ENCODE results near the gene KMT2A.
"Not testable (repeated sequence)": the region's sequence is repeated elsewhere in the genome, so short reads cannot be mapped to it uniquely, and the experiment has no call there.

Gene KMT2A

GRCh38 chr11:118435893-118436624 is at the start of gene KMT2A:
TSS of gene KMT2A (plus strand) at chr11:118436492. CDS start at chr11:118436513, 21 bp downstream.
- H3K27ac Mint-ChIP-seq: peak within 1 kb of the TSS; percentile 92
- DNase-seq (peak; percentile 97), ATAC-seq (peak; percentile 53)
- H3K4me1 Mint-ChIP-seq: peaks cover 39% of the 10 kb centered on the region
- H3K27me3 Mint-ChIP-seq: no peaks in the 10 kb centered on the region
- H3K4me3 Mint-ChIP-seq: peak within 1 kb of the TSS; percentile 94
- no peaks in the 10 kb centered on the region for H3K9me3 Mint-ChIP-seq
- H3K36me3 Mint-ChIP-seq (ENCODE audit: low read depth): peaks cover 1% of the 10 kb centered on the region

GRCh38 chr11:118396097-118396501 is 40.2 kb upstream of the KMT2A start:
- Mint-ChIP-seq H3K4me3 (no peak overlapping the region), H3K27ac (peak overlapping the region; percentile 73), H3K9me3 (no peaks in the 10 kb centered on the region), H3K27me3 (no peaks in the 10 kb centered on the region), H3K4me1 (peaks cover 43% of the 10 kb centered on the region), H3K36me3 (ENCODE audit: low read depth) (peaks cover 34% of the 10 kb centered on the region)
- ATAC-seq: no peak
- DNase-seq: no peak

GRCh38 chr11:118397448-118397847 is 38.8 kb upstream of the KMT2A start:
- H3K36me3 Mint-ChIP-seq (ENCODE audit: low read depth): peaks cover 36% of the 10 kb centered on the region
- no peak overlapping the region for H3K4me3 Mint-ChIP-seq
- peak overlapping the region; percentile 37 for H3K27ac Mint-ChIP-seq
- H3K27me3 Mint-ChIP-seq: no peaks in the 10 kb centered on the region
- DNase-seq (no peak), ATAC-seq (no peak)
- peaks cover 53% of the 10 kb centered on the region for H3K4me1 Mint-ChIP-seq
- H3K9me3 Mint-ChIP-seq: no peaks in the 10 kb centered on the region

- ATAC-seq (peak; percentile 83), DNase-seq (peak; percentile 12)
- Mint-ChIP-seq H3K27ac (peak overlapping the region; percentile 97), H3K4me3 (peak overlapping the region; percentile 95), H3K36me3 (ENCODE audit: low read depth) (peaks cover 33% of the 10 kb centered on the region), H3K27me3 (no peaks in the 10 kb centered on the region), H3K4me1 (peaks cover 67% of the 10 kb centered on the region), H3K9me3 (no peaks in the 10 kb centered on the region)
Observed at GRCh38 chr11:118398791-118399559, 37.3 kb upstream of the KMT2A start.

- Mint-ChIP-seq H3K27ac (peak within 1 kb of the TSS; percentile 97), H3K4me1 (peaks cover 66% of the 10 kb centered on the region), H3K9me3 (no peaks in the 10 kb centered on the region), H3K27me3 (no peaks in the 10 kb centered on the region), H3K4me3 (peak within 1 kb of the TSS; percentile 95), H3K36me3 (ENCODE audit: low read depth) (peaks cover 32% of the 10 kb centered on the region)
- DNase-seq (peak; percentile 94), ATAC-seq (peak; percentile 70)
Observed at GRCh38 chr11:118401151-118401879, 35.0 kb upstream of the KMT2A start, which contains the start of gene ATP5MG. TSS of gene ATP5MG (plus strand) at chr11:118401606. CDS start at chr11:118401666, 60 bp downstream.

GRCh38 chr11:118401880-118402590 is 34.3 kb upstream of the KMT2A start:
- Mint-ChIP-seq H3K4me1 (peaks cover 67% of the 10 kb centered on the region), H3K27ac (peak overlapping the region; percentile 97), H3K9me3 (no peaks in the 10 kb centered on the region), H3K4me3 (peak overlapping the region; percentile 95), H3K27me3 (no peaks in the 10 kb centered on the region), H3K36me3 (ENCODE audit: low read depth) (peaks cover 39% of the 10 kb centered on the region)
- no peak for ATAC-seq
- no peak for DNase-seq

GRCh38 chr11:118402594-118402993 is 33.7 kb upstream of the KMT2A start:
- not testable (repeated sequence) for H3K9me3 Mint-ChIP-seq, H3K27me3 Mint-ChIP-seq, ATAC-seq, DNase-seq
- Mint-ChIP-seq H3K4me3 (peak overlapping the region; percentile 95), H3K36me3 (ENCODE audit: low read depth) (peaks cover 44% of the 10 kb centered on the region), H3K27ac (peak overlapping the region; percentile 97), H3K4me1 (peaks cover 66% of the 10 kb centered on the region)

- no peak for ATAC-seq
- no peak for DNase-seq
- peaks cover 41% of the 10 kb centered on the region for H3K4me1 Mint-ChIP-seq
- H3K4me3 Mint-ChIP-seq: no peak overlapping the region
- H3K36me3 Mint-ChIP-seq (ENCODE audit: low read depth): peaks cover 55% of the 10 kb centered on the region
- no peaks in the 10 kb centered on the region for H3K9me3 Mint-ChIP-seq
- peak overlapping the region; percentile 58 for H3K27ac Mint-ChIP-seq
- no peaks in the 10 kb centered on the region for H3K27me3 Mint-ChIP-seq
Observed at GRCh38 chr11:118406599-118407166, 29.6 kb upstream of the KMT2A start.

GRCh38 chr11:118410055-118410745 is 26.1 kb upstream of the KMT2A start:
- no peaks in the 10 kb centered on the region for H3K9me3 Mint-ChIP-seq
- H3K36me3 Mint-ChIP-seq (ENCODE audit: low read depth): peaks cover 42% of the 10 kb centered on the region
- H3K4me3 Mint-ChIP-seq: no peak overlapping the region
- no peaks in the 10 kb centered on the region for H3K27me3 Mint-ChIP-seq
- no peak overlapping the region for H3K27ac Mint-ChIP-seq
- DNase-seq (no peak), ATAC-seq (no peak)
- peaks cover 13% of the 10 kb centered on the region for H3K4me1 Mint-ChIP-seq

- DNase-seq: no peak
- ATAC-seq: no peak
- Mint-ChIP-seq H3K27ac (peak overlapping the region; percentile 1), H3K4me3 (no peak overlapping the region), H3K27me3 (no peaks in the 10 kb centered on the region), H3K4me1 (peaks cover 11% of the 10 kb centered on the region), H3K9me3 (no peaks in the 10 kb centered on the region), H3K36me3 (ENCODE audit: low read depth) (peaks cover 35% of the 10 kb centered on the region)
Observed at GRCh38 chr11:118411530-118411929, 24.8 kb upstream of the KMT2A start.

GRCh38 chr11:118412921-118413320 is 23.4 kb upstream of the KMT2A start:
- H3K4me3 Mint-ChIP-seq: no peak overlapping the region
- H3K4me1 Mint-ChIP-seq: peaks cover 5% of the 10 kb centered on the region
- no peaks in the 10 kb centered on the region for H3K9me3 Mint-ChIP-seq
- no peak for ATAC-seq
- no peaks in the 10 kb centered on the region for H3K27me3 Mint-ChIP-seq
- peaks cover 21% of the 10 kb centered on the region for H3K36me3 Mint-ChIP-seq (ENCODE audit: low read depth)
- no peak for DNase-seq
- no peak overlapping the region for H3K27ac Mint-ChIP-seq

- DNase-seq (no peak), ATAC-seq (no peak)
- no peak overlapping the region for H3K27ac Mint-ChIP-seq
- no peaks in the 10 kb centered on the region for H3K27me3 Mint-ChIP-seq
- no peaks in the 10 kb centered on the region for H3K9me3 Mint-ChIP-seq
- peaks cover 3% of the 10 kb centered on the region for H3K36me3 Mint-ChIP-seq (ENCODE audit: low read depth)
- H3K4me1 Mint-ChIP-seq: no peaks in the 10 kb centered on the region
- H3K4me3 Mint-ChIP-seq: no peak overlapping the region
Observed at GRCh38 chr11:118415062-118415738, 21.1 kb upstream of the KMT2A start.

- no peaks in the 10 kb centered on the region for H3K27me3 Mint-ChIP-seq
- H3K27ac Mint-ChIP-seq: no peak overlapping the region
- H3K9me3 Mint-ChIP-seq: no peaks in the 10 kb centered on the region
- ATAC-seq: peak; percentile 84
- H3K36me3 Mint-ChIP-seq (ENCODE audit: low read depth): no peaks in the 10 kb centered on the region
- H3K4me3 Mint-ChIP-seq: no peak overlapping the region
- no peak for DNase-seq
- H3K4me1 Mint-ChIP-seq: no peaks in the 10 kb centered on the region
Observed at GRCh38 chr11:118415739-118416068, 20.6 kb upstream of the KMT2A start.

Data from activated naive CD8-positive, alpha-beta T cell treated with anti-CD3 and anti-CD28 coated beads, Interleukin-2, amount 50 U/mL, for 24 hours (primary cell).